AML-193 (cell line): ENCODE results near the gene IGSF21.

ENCODE experiments used
- DNase-seq, 2 experiments: peaks; one replicate each; lab custom pipeline; 2025; lab: John Stamatoyannopoulos, UW

Gene IGSF21

GRCh38 chr1:18119771-18120377 is 12.3 kb downstream of the IGSF21 start:
- no peak for DNase-seq

DNA sequence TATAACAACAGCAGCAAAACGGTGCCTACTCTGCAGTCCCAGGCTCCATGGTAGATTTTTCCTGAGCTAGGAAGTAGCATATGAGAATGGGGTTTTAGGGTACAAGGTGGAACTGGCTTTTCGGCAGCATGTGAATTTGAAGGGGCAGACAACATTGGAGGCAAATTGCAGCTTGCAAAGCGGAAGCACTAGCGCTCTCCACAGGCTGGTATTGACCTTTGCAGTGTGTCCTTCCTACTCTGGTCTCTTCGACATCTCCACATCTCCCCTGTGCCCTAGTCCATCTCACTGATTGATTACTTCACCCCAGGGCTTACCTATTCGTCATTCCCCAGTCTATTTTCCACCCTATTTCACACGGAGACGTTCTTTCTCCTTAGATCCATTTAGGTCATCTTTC is 13.0 kb downstream of the IGSF21 start:
- no peak for DNase-seq

DNA sequence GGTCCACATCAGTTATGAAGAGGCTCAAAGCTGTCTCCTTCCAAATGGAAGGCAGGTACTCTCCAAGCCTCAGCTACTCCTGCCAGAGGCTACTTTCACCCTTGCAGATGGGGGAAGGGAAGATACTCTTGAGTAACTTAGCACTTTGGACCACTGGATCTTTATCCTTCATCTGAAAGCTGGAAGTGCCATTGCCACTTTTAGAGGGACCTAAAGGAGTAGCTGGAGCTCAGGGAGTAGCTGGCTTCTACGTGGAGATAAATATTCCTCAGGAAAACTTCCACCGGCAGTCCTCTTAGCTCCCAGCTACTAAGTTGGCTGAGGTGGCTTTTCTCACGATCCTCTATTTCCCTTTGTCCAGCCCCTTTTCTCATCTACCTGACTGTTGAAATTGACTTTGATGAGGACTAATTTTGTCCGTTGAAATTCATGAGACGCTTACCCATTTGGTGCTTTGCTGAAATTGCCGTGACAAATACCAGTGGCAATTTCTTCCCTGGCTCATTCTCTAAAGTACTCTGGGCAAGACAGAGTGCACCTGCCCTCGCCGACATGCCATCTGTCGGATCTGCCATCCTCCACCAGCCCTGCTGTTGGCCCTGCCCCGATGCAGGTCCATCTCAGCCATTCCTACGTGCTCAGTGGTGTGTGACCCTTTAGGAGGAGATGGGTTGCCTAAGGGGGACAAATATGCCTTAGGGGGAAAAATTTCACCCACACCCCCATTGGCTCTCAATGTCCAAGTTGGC is 13.6 kb downstream of the IGSF21 start:
- DNase-seq = no peak

- no peak for DNase-seq
These were observed 15.9 kb downstream of the IGSF21 start for GRCh38 chr1:18123467-18123992.

DNA sequence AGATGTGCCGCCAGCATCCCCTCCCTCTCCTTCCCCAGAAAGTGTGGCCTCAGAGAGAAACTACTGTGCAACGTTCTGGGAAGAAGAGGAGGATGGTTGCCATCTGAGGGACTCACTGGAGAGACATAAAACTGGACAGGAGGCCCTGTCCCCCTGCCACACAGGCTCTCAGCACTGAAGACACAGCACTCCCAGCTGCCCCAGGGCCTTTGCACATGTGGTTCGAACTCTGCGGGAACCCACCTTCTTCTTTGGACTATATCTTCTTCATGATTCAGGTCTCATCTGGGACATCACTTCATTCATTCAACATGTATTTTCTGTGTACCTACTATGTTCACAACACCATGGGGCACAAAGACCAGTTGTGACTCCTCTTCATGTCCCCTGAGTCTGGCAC is 17.4 kb downstream of the IGSF21 start:
- DNase-seq = no peak

GRCh38 chr1:18126616-18127015 is 19.0 kb downstream of the IGSF21 start:
- no peak for DNase-seq

DNA sequence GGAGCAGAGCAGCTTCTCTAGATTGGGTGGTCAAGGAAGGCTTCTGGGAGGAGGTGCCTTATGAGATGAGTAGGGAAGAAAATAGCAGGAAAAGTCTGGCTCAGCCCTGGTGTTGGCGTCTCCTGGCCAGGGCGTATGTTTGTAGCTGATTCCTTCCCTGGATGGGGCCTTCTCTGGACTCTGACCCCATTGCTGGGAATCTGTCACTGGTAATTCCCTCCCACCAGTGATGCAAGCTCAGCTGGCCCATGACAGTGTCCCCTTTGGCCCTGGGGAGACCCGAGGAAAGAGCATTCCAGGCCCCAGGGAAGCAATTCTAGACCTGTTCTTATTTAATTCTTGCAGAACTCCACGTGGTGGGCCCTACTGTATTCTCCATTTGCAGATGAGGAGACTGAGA is 20.7 kb downstream of the IGSF21 start:
- no peak for DNase-seq

GRCh38 chr1:18130356-18130755 is 22.8 kb downstream of the IGSF21 start:
- no peak for DNase-seq

DNA sequence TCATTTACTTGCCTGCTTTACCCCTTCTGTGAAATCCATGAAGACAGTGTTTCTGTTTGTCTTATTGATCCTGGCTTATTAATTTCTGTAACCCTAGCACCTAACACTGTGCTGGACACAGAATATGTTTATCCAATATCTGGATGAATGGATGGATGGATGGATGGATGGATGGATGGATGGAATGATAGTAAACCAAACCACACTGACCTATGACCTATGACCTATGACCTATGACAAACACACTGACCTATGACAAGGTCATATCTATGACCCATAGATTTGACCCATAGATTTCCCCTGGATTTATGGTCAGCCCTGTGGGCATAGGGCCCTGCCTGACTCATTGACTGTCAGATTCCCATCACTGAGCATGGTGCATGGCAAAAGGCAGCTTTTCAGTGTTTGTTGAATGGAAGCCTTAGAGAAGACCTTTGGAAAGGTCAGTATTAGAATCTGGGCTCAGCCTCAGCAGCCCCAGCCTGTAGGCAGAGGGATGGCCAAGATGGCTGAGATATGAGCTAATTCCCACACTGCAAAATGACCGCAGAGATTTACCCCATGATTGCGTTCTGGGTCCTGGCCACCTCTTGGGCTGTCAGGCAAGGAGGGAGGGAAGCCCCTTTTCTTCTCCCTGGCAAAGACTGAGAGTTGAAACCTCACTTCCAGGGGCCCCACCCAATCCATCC is 24.6 kb downstream of the IGSF21 start:
- no peak for DNase-seq

- no peak for DNase-seq
These were observed 25.3 kb downstream of the IGSF21 start for GRCh38 chr1:18132711-18133541.

GRCh38 chr1:18134324-18135046 is 26.9 kb downstream of the IGSF21 start:
- no peak for DNase-seq

GRCh38 chr1:18137759-18138345 is 30.3 kb downstream of the IGSF21 start:
- DNase-seq = no peak

- no peak for DNase-seq
These were observed 31.8 kb downstream of the IGSF21 start for GRCh38 chr1:18139198-18139981.

DNA sequence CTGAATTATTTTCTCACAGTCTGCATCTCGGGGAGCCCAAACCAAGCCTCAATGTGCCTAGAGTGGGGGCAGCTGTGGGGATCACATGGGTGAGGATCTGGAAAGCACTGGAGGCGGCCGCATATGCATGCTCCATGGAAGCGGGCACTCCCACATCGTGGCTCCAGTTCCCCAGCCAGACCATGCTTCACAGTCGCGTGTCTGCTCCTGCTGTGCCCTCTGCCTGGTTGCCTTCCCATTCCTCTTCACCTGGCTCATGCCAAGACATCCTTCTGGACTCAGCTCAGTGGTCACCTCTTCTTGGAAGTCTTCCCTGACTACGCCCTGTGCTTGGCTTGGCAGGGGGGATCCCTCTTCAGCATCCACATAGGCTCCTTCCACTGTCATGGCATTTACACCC is 32.8 kb downstream of the IGSF21 start:
- no peak for DNase-seq

GRCh38 chr1:18141661-18142060 is 34.1 kb downstream of the IGSF21 start:
- no peak for DNase-seq

- DNase-seq = no peak
These were observed 34.9 kb downstream of the IGSF21 start for GRCh38 chr1:18142471-18142870.

DNA sequence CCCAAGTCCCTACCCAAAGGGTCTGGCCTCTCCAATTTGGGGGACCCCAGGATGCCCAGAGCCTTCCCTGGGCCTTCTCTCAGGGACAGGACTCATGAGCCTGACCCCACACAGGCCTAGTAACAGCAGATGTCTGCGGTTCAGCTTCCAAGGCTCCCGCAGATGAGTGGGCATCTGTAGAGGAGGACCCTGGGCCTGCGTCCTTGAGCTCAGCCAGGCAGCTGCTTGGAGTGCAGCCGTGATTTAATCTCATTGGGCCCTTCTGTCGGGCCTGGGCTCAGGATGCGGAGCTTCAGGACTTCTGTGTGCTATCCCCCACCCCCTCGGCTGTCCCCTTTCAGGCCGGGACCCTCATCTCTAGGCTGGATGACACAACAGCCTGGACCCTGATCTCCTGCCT is 35.4 kb downstream of the IGSF21 start:
- no peak for DNase-seq

DNA sequence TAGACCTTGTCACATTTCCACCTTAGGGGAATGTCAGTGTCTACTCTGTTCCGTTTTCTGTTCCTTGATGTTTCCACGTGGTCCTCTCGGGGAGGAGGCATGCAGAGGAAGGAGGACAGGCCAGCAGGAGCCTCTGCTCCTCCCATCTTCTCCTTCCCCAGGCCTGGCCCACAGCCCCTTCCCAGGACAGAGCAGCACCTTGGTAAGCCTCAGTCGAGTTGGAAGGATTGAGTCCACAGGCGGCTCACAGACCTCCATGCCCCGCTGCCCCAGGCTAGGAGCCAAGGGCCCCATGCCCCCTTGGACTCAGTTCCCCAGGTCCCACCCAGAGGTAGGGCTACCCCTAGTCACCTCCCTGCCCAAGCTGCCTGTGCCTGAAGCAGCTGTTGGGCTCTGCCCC is 36.5 kb downstream of the IGSF21 start:
- DNase-seq = no peak

- no peak for DNase-seq
These were observed 37.5 kb downstream of the IGSF21 start for GRCh38 chr1:18144916-18145647.
